ENCODE results near the gene MINDY3. TPM values are rescaled to one million over a fixed set of nuclear protein-coding genes. Genes with fewer than 3 reads are reported as not detected.

Gene MINDY3
- total RNA-seq (ENCODE audit: low replicate concordance), result 26.3 and 27.0 TPM in 2 replicates
- long read RNA-seq, transcript MINDY3-201 (15 exons, 2,381 nt), result major isoform, 65 of 95 reads
- long read RNA-seq, partial matches to known transcripts, result 10 of 95 reads
- long read RNA-seq, other reads (novel, unspliced or antisense), result 18 of 95 reads

DNA sequence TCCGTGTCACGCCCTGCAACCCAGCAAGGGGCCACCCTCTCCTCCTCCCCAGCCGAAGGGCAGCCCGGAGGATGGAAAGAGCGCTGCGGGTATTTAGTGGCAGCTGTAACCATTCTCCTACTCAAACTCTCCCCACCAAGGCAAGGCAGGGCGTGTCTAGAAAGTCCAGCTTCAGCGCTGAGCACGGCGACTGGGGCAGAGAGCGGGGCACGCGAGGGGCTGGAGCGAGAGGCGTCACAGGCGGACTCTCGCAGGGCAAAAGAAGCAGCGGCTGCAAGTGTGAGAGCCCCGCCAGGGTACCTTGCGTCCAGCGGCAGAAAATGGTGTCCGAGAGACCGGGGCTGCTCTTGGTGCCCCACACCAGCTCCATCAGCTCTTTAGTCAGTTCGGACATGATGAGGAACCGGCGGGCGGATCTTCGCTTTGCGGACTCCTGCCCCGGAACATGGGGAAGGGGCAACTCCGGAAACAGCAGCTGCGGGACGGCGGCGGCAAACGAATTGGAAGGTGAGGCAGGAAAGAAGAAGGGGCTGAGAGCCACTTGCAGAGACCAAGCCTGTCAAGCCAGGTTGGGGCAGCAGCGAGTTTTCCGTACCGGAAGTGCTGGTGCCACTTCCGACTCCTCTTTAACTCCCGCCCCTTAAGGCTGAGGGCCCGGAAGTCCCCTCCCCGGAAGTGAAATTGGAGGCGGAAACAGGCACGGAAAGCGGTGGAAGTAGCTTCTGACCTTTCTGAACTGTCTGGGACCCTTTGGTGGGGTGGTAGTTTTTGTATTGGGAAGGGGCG lies at the start of gene MINDY3:
TSS of gene MINDY3 (minus strand) at position 602 of the 786 bp plus-strand sequence. CDS start at position 394, 208 bp downstream.
- DNase-seq (ENCODE audit: extremely low spot score, unreplicated experiment), result peak; percentile 75
- Mint-ChIP-seq H3K36me3 (peaks cover 5% of the 10 kb centered on the region), H3K27ac (peak within 1 kb of the TSS; percentile 50), H3K4me1 (ENCODE audit: unreplicated experiment) (peaks cover 18% of the 10 kb centered on the region), H3K4me3 (peak within 1 kb of the TSS; percentile 99), H3K9me3 (peaks cover 4% of the 10 kb centered on the region), H3K27me3 (peaks cover 26% of the 10 kb centered on the region)
- TF ChIP-seq, protein P1, sequence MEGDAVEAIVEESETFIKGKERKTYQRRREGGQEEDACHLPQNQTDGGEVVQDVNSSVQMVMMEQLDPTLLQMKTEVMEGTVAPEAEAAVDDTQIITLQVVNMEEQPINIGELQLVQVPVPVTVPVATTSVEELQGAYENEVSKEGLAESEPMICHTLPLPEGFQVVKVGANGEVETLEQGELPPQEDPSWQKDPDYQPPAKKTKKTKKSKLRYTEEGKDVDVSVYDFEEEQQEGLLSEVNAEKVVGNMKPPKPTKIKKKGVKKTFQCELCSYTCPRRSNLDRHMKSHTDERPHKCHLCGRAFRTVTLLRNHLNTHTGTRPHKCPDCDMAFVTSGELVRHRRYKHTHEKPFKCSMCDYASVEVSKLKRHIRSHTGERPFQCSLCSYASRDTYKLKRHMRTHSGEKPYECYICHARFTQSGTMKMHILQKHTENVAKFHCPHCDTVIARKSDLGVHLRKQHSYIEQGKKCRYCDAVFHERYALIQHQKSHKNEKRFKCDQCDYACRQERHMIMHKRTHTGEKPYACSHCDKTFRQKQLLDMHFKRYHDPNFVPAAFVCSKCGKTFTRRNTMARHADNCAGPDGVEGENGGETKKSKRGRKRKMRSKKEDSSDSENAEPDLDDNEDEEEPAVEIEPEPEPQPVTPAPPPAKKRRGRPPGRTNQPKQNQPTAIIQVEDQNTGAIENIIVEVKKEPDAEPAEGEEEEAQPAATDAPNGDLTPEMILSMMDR (conservative IDR thresholded peaks at IDR 0.05), result no peak

DNA sequence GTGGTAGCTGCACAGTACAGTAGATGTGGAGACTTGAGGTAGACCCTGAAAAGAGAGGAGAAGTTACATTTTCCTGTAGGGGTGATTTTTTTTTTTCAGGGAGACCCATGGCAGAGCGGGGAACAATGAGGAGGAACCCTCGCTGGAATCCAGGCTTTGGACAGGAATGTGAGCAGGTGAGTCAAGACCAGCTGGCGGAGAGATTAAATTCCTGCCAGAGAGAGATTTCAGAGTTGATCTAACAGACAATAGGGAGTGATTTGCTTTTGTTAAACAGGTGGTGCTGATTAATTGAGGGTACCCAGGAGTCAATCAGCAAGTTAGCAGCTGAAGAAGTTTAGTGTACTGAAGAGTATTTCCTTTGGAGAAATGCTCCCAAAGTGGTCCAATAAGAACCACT lies 41.6 kb upstream of the MINDY3 start:
- TF ChIP-seq, protein P1 (conservative IDR thresholded peaks at IDR 0.05), result no peak
- Mint-ChIP-seq H3K27me3 (peaks cover 20% of the 10 kb centered on the region), H3K27ac (no peak overlapping the region), H3K4me3 (no peak overlapping the region), H3K4me1 (ENCODE audit: unreplicated experiment) (no peaks in the 10 kb centered on the region), H3K9me3 (no peaks in the 10 kb centered on the region), H3K36me3 (no peaks in the 10 kb centered on the region)
- no peak for DNase-seq (ENCODE audit: extremely low spot score, unreplicated experiment)

DNA sequence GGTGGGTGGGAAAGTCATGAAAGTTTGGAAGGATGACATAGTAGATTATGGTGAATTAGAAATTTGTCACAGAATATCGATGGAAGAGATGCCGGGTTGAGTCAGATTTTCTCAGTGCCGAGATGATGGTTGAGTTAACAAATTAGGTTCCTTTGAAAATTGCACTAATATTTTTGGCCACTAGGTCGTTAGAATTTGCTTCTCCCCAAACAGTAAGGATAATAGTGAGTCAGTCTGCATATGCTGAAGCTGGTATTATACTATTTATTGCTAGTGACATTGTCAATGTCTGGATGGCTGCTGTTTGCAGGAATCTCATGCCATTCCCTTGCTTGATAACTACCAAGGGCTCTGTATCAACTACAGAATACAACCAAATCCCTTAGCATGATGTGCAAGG lies 37.7 kb upstream of the MINDY3 start:
- Mint-ChIP-seq H3K27me3 (peaks cover 23% of the 10 kb centered on the region), H3K36me3 (no peaks in the 10 kb centered on the region), H3K4me1 (ENCODE audit: unreplicated experiment) (no peaks in the 10 kb centered on the region), H3K4me3 (no peak overlapping the region), H3K27ac (no peak overlapping the region), H3K9me3 (no peaks in the 10 kb centered on the region)
- TF ChIP-seq, protein P1 (conservative IDR thresholded peaks at IDR 0.05), result peak; percentile 64
- DNase-seq (ENCODE audit: extremely low spot score, unreplicated experiment), result no peak

DNA sequence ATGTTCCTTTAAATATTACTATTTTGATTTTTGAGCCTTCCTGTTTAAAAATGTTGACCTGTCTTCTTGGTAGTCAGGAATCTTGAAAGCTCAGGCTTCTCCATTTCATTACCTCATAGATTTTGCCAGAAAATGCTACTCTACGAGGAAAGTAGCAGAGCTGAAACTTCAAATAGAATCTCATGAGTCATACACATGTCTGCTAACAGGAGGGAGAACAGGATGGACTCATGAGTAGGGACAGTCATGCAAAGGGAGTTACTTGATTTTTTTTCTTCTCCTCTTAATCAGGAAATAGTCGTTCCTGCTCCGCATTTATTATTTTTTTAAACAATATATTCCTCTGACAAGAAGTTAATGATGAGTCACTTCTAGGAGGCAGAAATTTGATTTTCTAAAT lies 37.0 kb upstream of the MINDY3 start:
- H3K27ac Mint-ChIP-seq, result no peak overlapping the region
- H3K9me3 Mint-ChIP-seq, result no peaks in the 10 kb centered on the region
- peaks cover 23% of the 10 kb centered on the region for H3K27me3 Mint-ChIP-seq
- TF ChIP-seq, protein P1 (conservative IDR thresholded peaks at IDR 0.05), result no peak
- no peak overlapping the region for H3K4me3 Mint-ChIP-seq
- no peak for DNase-seq (ENCODE audit: extremely low spot score, unreplicated experiment)
- no peaks in the 10 kb centered on the region for H3K36me3 Mint-ChIP-seq
- H3K4me1 Mint-ChIP-seq (ENCODE audit: unreplicated experiment), result no peaks in the 10 kb centered on the region

DNA sequence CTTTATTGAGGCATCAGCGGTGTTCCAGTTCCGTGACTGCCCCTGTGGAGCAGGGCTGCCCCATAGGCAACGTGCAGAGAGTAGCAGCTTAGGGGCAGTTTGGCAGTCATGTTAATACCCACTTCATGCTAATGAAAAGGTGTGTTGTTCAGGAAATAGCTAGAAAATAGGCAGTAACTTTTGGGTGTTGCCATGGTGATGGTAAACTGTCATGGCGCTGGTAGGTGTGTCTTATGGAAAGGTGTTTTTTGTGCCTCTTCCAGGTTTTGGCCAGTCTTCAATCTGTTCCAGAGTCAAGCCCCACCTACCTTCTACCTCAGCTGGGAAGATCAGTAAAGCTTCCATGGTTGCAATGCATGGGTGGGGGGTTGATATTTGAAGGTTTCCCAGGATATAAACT lies 36.3 kb upstream of the MINDY3 start:
- Mint-ChIP-seq H3K4me3 (no peak overlapping the region), H3K9me3 (no peaks in the 10 kb centered on the region), H3K27me3 (peaks cover 21% of the 10 kb centered on the region), H3K27ac (no peak overlapping the region), H3K4me1 (ENCODE audit: unreplicated experiment) (no peaks in the 10 kb centered on the region), H3K36me3 (no peaks in the 10 kb centered on the region)
- TF ChIP-seq, protein P1 (conservative IDR thresholded peaks at IDR 0.05), result no peak
- no peak for DNase-seq (ENCODE audit: extremely low spot score, unreplicated experiment)
